NCI-H1694 treated with DMSO at 0.1 percent for 48 hours (cell line): ENCODE results near the gene SUMO3.

ENCODE experiments used
- DNase-seq: peaks from one replicate; lab custom pipeline; 2025; lab: John Stamatoyannopoulos, UW

Gene SUMO3

DNA sequence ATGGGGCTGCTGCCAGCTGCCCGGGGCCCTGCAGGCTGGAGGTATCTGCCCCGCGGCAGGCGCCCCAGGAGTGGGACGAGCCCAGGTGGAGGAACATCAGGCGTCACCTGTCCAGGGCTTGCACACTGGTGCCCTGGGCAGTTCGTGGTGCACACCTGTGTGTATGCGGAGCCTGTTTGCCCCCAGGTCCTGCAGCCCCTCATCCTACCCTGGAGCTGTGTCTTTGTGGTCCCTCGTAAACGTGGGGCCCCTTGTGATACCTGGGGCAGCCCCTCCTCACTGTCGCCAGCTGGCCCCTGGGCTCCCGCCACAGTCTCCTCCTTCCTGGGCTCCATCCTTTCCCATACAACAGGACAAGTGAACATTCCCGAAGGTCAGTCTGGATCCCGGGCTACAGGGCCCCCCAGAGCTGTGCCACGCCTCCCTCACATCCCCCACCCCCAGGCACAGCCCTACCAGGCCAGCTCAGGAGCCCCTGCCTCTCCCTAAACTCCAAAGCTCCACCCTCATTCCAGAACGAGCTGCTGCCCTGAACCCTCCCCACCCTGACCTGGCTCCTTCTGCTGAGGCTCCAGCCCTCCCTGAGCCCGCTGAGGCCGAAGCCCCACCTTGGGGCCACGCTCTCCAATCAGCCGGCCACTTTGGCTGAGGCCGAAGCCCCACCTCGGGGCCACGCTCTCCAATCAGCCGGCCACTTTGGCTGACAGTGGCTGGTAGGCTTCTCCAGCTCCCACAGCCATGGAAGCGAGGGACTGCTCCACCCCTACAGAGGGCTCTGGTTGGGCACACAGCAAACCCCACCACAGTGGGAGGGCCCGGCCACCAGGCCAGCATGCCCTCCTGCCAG lies 58.9 kb downstream of the SUMO3 start:
- DNase-seq = no peak

DNA sequence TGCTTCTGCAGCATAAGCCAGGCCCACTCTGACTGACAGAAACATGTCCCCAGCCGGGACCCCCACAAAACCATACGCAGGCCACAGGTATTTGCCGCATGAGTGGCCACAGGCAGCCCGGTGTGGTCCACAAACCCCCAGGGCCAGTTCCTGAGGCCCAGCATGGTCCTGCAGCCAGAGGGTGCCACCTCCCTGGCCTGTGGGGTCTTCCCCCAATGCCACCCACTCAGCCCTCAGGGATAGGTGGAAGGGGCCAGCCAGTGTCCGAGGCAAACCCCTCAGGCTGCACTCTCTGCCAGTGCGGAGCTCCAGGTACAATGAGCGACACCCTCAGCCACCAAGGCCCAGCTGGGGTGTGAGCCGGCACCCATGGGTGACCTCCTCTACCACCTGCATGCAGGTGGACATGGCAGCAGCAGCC lies 59.7 kb downstream of the SUMO3 start:
- no peak for DNase-seq

DNA sequence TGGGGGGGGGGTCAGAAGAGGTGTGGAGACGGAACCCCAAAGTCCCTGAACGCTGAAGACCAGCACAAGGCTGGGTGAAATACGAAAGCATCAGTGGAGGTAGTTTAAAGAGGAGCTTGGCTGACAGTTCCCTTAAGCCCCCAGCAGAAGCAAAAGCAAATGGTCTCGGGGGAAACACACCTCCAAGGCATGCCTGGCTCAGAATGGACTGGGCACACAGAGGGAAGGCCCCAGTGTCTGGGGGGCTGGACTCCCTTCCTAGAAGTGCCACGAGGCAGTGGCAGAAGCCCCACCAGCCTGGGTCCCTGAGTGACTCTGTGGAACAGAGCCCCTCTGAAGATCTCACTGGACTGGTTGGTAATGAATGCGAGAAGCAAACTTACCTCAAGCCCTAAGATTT lies 60.1 kb downstream of the SUMO3 start:
- no peak for DNase-seq

DNA sequence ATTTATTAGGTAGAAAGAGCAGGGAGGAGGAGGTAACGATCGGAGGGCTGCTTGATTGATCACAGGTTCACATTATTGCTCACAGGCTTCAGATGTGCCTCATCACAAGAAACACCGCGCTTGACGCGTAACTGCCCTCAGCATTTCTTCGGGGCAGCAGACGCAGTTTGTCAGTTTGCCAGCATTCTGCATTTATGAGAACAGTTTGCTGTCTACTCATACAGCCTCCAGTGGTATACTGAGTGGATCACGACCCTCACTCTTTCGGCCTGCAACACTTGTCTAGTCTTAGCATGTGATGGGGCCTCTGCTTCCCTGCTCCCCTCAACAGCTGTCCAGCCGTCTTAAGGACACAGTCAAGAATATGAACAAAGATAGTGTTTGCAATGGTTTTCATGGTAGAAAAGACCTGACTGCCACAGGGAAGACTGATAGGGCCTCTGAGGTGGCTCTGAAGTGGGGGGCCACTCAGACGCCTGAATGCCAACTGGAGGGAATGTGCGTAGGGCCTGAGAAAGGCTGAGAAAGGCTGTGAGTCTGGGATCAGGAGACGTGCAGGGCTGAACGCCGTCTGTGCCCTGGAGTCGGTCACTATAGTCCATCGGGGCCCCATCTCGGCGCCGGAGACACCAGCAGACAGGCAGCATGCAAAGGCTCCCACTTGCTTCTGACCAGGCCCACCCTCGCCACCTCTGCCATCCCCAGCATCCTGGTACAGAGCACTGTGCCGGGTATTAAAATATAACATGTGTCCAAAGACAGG lies 61.3 kb downstream of the SUMO3 start:
- DNase-seq = no peak
